ENCODE data around the gene OTUB2.
A peak's percentile ranks its signal among the peaks of the same experiment; 100 is the strongest.

The OTUB2 gene

GRCh38 chr14:94026173-94026888 lies at the start of gene OTUB2:
Gene OTUB2 (plus strand): TSS chr14:94026340. CDS start chr14:94026538, 198 bp downstream.
- FAIRE-seq (peak; percentile 59), DNase-seq (ENCODE audit: low spot score) (peak; percentile 96)

GRCh38 chr14:93976477-93977057 lies 49.6 kb upstream of the OTUB2 start, which contains the start of gene ASB2:
Gene ASB2 (minus strand): TSS chr14:93976570. CDS start chr14:93964539, 12,031 bp downstream.
- FAIRE-seq: no peak
- DNase-seq (ENCODE audit: low spot score): no peak

- DNase-seq (ENCODE audit: low spot score): no peak
- FAIRE-seq: no peak
Observed at GRCh38 chr14:93977171-93977570, 49.0 kb upstream of the OTUB2 start.

- DNase-seq (ENCODE audit: low spot score) (no peak), FAIRE-seq (no peak)
Observed at GRCh38 chr14:93977790-93978581, 48.2 kb upstream of the OTUB2 start.

GRCh38 chr14:93978735-93979134 lies 47.4 kb upstream of the OTUB2 start:
- no peak for FAIRE-seq
- DNase-seq (ENCODE audit: low spot score): no peak

- no peak for FAIRE-seq
- DNase-seq (ENCODE audit: low spot score): no peak
Observed at GRCh38 chr14:93980456-93981201, 45.5 kb upstream of the OTUB2 start.

GRCh38 chr14:93981316-93982229 lies 44.6 kb upstream of the OTUB2 start:
- DNase-seq (ENCODE audit: low spot score): no peak
- no peak for FAIRE-seq

GRCh38 chr14:93982230-93983007 lies 43.7 kb upstream of the OTUB2 start:
- DNase-seq (ENCODE audit: low spot score): no peak
- no peak for FAIRE-seq

GRCh38 chr14:93984070-93984469 lies 42.1 kb upstream of the OTUB2 start:
- peak; percentile 7 for DNase-seq (ENCODE audit: low spot score)
- no peak for FAIRE-seq

- no peak for FAIRE-seq
Observed at GRCh38 chr14:93984987-93985410, 41.1 kb upstream of the OTUB2 start.

GRCh38 chr14:93986955-93987354 lies 39.2 kb upstream of the OTUB2 start:
- no peak for DNase-seq (ENCODE audit: low spot score)
- FAIRE-seq: no peak

More at GRCh38 chr14:93984987-93985410, 41.1 kb upstream of the OTUB2 start:
- DNase-seq (ENCODE audit: low spot score): peak; percentile 75

- no peak for FAIRE-seq
- DNase-seq (ENCODE audit: low spot score): no peak
Observed at GRCh38 chr14:93987376-93987775, 38.8 kb upstream of the OTUB2 start.

GRCh38 chr14:93987815-93988476 lies 38.2 kb upstream of the OTUB2 start:
- FAIRE-seq (no peak), DNase-seq (ENCODE audit: low spot score) (no peak)

- no peak for FAIRE-seq
- no peak for DNase-seq (ENCODE audit: low spot score)
Observed at GRCh38 chr14:93989939-93990338, 36.2 kb upstream of the OTUB2 start.

GRCh38 chr14:93991212-93991611 lies 34.9 kb upstream of the OTUB2 start:
- FAIRE-seq (no peak), DNase-seq (ENCODE audit: low spot score) (no peak)

- FAIRE-seq (no peak), DNase-seq (ENCODE audit: low spot score) (no peak)
Observed at GRCh38 chr14:93991649-93992048, 34.5 kb upstream of the OTUB2 start.

GRCh38 chr14:93993382-93993781 lies 32.8 kb upstream of the OTUB2 start:
- no peak for FAIRE-seq
- no peak for DNase-seq (ENCODE audit: low spot score)

- no peak for FAIRE-seq
- peak; percentile 75 for DNase-seq (ENCODE audit: low spot score)
Observed at GRCh38 chr14:93994919-93995682, 31.0 kb upstream of the OTUB2 start.
